IMR-90 (cell line): ENCODE data around the gene KAZN. TPM values are rescaled to one million over a fixed set of nuclear protein-coding genes. Genes with fewer than 3 reads are reported as not detected.

ENCODE experiments used
- ATAC-seq: fragments of 200-7000 bp; cut with Tn5 transposase; 2 replicates; pipeline ENCODE4 v1.9.1; 2020; ENCODE audit warnings: low read depth, mild to moderate bottlenecking, moderate library complexity
- BruUV-seq: library from RNA; stranded (reverse); fragments of 400-500 nt; replicated peaks from 2 replicates; lab custom pipeline; 2021; lab: Mats Ljungman, UMichigan
- CTCF ChIA-PET: fragments of 300-600 bp; formaldehyde crosslinking; extraction: SDS; loops from one replicate; lab custom pipeline; 2021; ENCODE audit warnings: antibody characterized with exemption; lab: Yijun Ruan, JAX
- POLR2A ChIA-PET: fragments of 300-600 bp; sonication (Branson Sonifier 250); formaldehyde crosslinking; loops from one replicate; lab custom pipeline; 2022; ENCODE audit warnings: antibody characterized with exemption; ENCODE audit not compliant: unreplicated experiment; lab: Charles Lee
- DNase-seq: peaks from one replicate; pipeline ENCODE4 v3.0.0; 2013
- H2AFZ ChIP-seq: replicated peaks from 2 replicates; pipeline ENCODE3; 2013; ENCODE audit warnings: low read length, mild to moderate bottlenecking; ENCODE audit not compliant: poor library complexity
- H2AK5ac ChIP-seq: 2 replicates; pipeline ENCODE4 v1.6.1; 2013; ENCODE audit warnings: low read depth, low read length, inconsistent platforms
- H2AK9ac ChIP-seq: replicated peaks from 2 replicates; pipeline ENCODE3; 2013; ENCODE audit warnings: mild to moderate bottlenecking, low read depth, low read length, moderate library complexity; ENCODE audit not compliant: poor library complexity
- H2BK120ac ChIP-seq: 2 replicates; pipeline ENCODE4 v1.6.1; 2013; ENCODE audit warnings: low read depth, low read length, inconsistent platforms
- H2BK15ac ChIP-seq: 3 replicates; pipeline ENCODE4 v1.6.1; 2013; ENCODE audit warnings: low read depth, low read length, inconsistent platforms
- H2BK20ac ChIP-seq: 2 replicates; pipeline ENCODE4 v1.6.1; 2013; ENCODE audit warnings: low read depth, mild to moderate bottlenecking, inconsistent platforms, low read length, moderate library complexity
- H2BK5ac ChIP-seq: 2 replicates; pipeline ENCODE4 v1.6.1; 2013; ENCODE audit warnings: mild to moderate bottlenecking, low read depth, low read length, inconsistent platforms; ENCODE audit not compliant: poor library complexity, severe bottlenecking
- H3K14ac ChIP-seq: replicated peaks from 2 replicates; pipeline ENCODE4 v1.6.1; 2013; ENCODE audit warnings: low read depth, low read length, inconsistent platforms
- H3K18ac ChIP-seq: 2 replicates; pipeline ENCODE4 v1.6.1; 2013; ENCODE audit warnings: low read depth, low read length, control low read depth
- H3K23ac ChIP-seq: 2 replicates; pipeline ENCODE4 v1.6.1; 2013; ENCODE audit warnings: low read depth, low read length, inconsistent platforms
- H3K27ac ChIP-seq: 2 replicates; pipeline ENCODE4 v1.5.1; 2013; ENCODE audit warnings: mild to moderate bottlenecking, control low read depth, low read length; ENCODE audit not compliant: insufficient read depth
- H3K27me3 ChIP-seq: 2 replicates; pipeline ENCODE4 v1.6.1; 2013; ENCODE audit warnings: low read length; ENCODE audit not compliant: control insufficient read depth, insufficient read depth
- H3K36me3 ChIP-seq: 2 replicates; pipeline ENCODE4 v1.6.1; 2013; ENCODE audit warnings: low read length, mixed read lengths; ENCODE audit not compliant: control insufficient read depth, insufficient read depth
- H3K4ac ChIP-seq: 2 replicates; pipeline ENCODE4 v1.6.1; 2013; ENCODE audit warnings: low read depth, low read length, inconsistent platforms
- H3K4me1 ChIP-seq: 2 replicates; pipeline ENCODE4 v1.6.1; 2013; ENCODE audit warnings: low read length, mixed read lengths; ENCODE audit not compliant: control insufficient read depth, insufficient read depth
- H3K4me2 ChIP-seq: 2 replicates; pipeline ENCODE4 v1.6.1; 2013; ENCODE audit warnings: low read depth, mild to moderate bottlenecking, control low read depth, low read length, moderate library complexity
- H3K4me3 ChIP-seq: 2 replicates; pipeline ENCODE4 v1.5.1; 2013; ENCODE audit warnings: low read depth, mild to moderate bottlenecking, control low read depth, low read length, moderate library complexity; ENCODE audit not compliant: insufficient read depth
- H3K56ac ChIP-seq: 2 replicates; pipeline ENCODE4 v1.6.1; 2013; ENCODE audit warnings: low read length, inconsistent platforms; ENCODE audit not compliant: insufficient read depth; ENCODE audit errors: extremely low read depth
- H3K79me1 ChIP-seq, 2 experiments: 2 replicates each; pipeline ENCODE4 v1.6.1; 2013; ENCODE audit warnings: low read length in 2 of 2, inconsistent platforms in 1 of 2, low read depth in 1 of 2
- H3K9ac ChIP-seq: 2 replicates; pipeline ENCODE4 v1.6.1; 2013; ENCODE audit warnings: low read depth, low read length, control low read depth
- H3K9me1 ChIP-seq: 2 replicates; pipeline ENCODE4 v1.6.1; 2013; ENCODE audit warnings: low read length, inconsistent platforms; ENCODE audit not compliant: insufficient read depth
- H3K9me3 ChIP-seq: 2 replicates; pipeline ENCODE4 v1.6.1; 2013; ENCODE audit warnings: low read length; ENCODE audit not compliant: control insufficient read depth, insufficient read depth
- H4K20me1 ChIP-seq: 2 replicates; pipeline ENCODE4 v1.6.1; 2013; ENCODE audit warnings: low read length, inconsistent platforms; ENCODE audit not compliant: insufficient read depth
- H4K5ac ChIP-seq: 2 replicates; pipeline ENCODE4 v1.6.1; 2013; ENCODE audit warnings: mild to moderate bottlenecking, low read depth, low read length, control low read depth
- H4K8ac ChIP-seq, 2 experiments: 2 replicates each; pipeline ENCODE4 v1.6.1; 2013; ENCODE audit warnings: low read depth in 2 of 2, low read length in 2 of 2, control low read depth in 1 of 2, inconsistent platforms in 1 of 2
- H4K91ac ChIP-seq: 2 replicates; pipeline ENCODE4 v1.6.1; 2013; ENCODE audit warnings: low read depth, low read length, inconsistent platforms; ENCODE audit not compliant: insufficient read depth
- FOS ChIP-seq: fragments of 150-350 bp; IDR thresholded peaks from 2 replicates; pipeline ENCODE4 v1.6.1; 2016; ENCODE audit warnings: low read depth, low read length
- MAFK ChIP-seq: IDR thresholded peaks from 2 replicates; pipeline ENCODE4 v1.6.1; 2012; ENCODE audit warnings: low read depth, low read length, improper control_type of control experiment
- WGBS, 2 experiments: methylation state at CpG; one replicate each; pipeline versions ENCODE4 v1.1.5 to v1.1.7; 2013; ENCODE audit warnings: missing lambda C conversion rate in 2 of 2; ENCODE audit not compliant: insufficient read length in 1 of 2; ENCODE audit errors: extremely low coverage in 2 of 2; 5-methylcytosine and 5-hydroxymethylcytosine counted together
- dilution Hi-C: fragments of 300-500 bp; cut with HindIII; formaldehyde crosslinking; loops from one replicate; pipeline ENCODE4 v1.14.3; 2018; ENCODE audit warnings: low sequenced_read_pairs; ENCODE audit not compliant: unreplicated experiment
- in situ Hi-C: fragments of 300-500 bp; cut with MboI; formaldehyde crosslinking; loops from 3 replicates; pipeline ENCODE4 v1.14.3; 2019; ENCODE audit warnings: low sequenced_read_pairs, inconsistent platforms, mixed read lengths
- intact Hi-C: fragments of 100-400 bp; cut with micrococcal nuclease; formaldehyde crosslinking; loops from 2 replicates; pipeline ENCODE4 v1.10.0; 2022
- polyA plus RNA-seq, 3 experiments: library from polyadenylated mRNA; depleted of rRNA; stranded (reverse); fragments of >200 nt; gene quantifications; 2 replicates each; pipeline ENCODE4 v1.2.3, GENCODE V29; 2012; ENCODE audit warnings: low replicate concordance in 1 of 3
- total RNA-seq: library from RNA; depleted of rRNA; stranded (reverse); fragments of >200 nt; gene quantifications from 2 replicates; pipeline ENCODE4 v1.2.3, GENCODE V29; 2012

The KAZN gene
- total and polyA plus RNA-seq, 2 of the 4 experiments (the other 2 are of a cell fraction): 5.2 to 10.5 TPM

DNA sequence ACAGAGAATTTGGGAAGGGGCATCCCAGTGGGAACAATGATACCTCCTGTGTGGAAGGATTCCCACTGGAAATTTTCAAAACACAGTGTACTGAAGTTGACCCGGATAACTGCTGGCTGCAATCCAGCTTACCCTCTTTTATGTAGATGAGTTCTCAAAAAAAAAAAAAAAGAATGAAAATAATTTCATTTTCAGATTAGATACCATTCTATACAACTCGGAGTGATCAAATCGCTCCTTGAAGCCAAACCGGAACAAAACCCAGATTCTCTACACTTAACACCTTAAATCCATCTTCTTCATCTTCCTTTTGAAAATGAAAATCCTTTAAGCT lies 69.1 kb downstream of the KAZN start:
- Histone ChIP-seq H3K9me1 (no peaks in the 10 kb centered on the region), H4K91ac (no peak overlapping the region), H4K8ac (no peak overlapping the region), H3K36me3 (no peaks in the 10 kb centered on the region), H2BK5ac (no peak overlapping the region), H2BK20ac (no peak overlapping the region), H2AK9ac (no peak overlapping the region), H3K79me1 (no peaks in the 10 kb centered on the region), H2BK120ac (no peak overlapping the region), H4K20me1 (no peaks in the 10 kb centered on the region), H4K5ac (no peak overlapping the region), H3K27me3 (no peaks in the 10 kb centered on the region), H3K56ac (no peak overlapping the region), H3K4me1 (no peaks in the 10 kb centered on the region), H3K14ac (no peak overlapping the region), H3K27ac (no peak overlapping the region), H3K9ac (no peak overlapping the region), H2AFZ (no peak overlapping the region), H3K4ac (no peak overlapping the region), H2BK15ac (no peak overlapping the region), H2AK5ac (no peak overlapping the region), H3K18ac (no peak overlapping the region), H3K9me3 (0 out of 2 replicates have a peak, but pooled peaks cover 2% of the 10 kb centered on the region), H3K4me3 (no peak overlapping the region), H3K4me2 (no peak overlapping the region), H3K23ac (no peak overlapping the region)
- TF ChIP-seq FOS (no peak), MAFK (no peak)
- intact Hi-C loops (no loop called here), in situ Hi-C loops (no loop called here), dilution Hi-C loops (no loop called here)
- ATAC-seq: no peak
- CTCF ChIA-PET: no interaction called here
- POLR2A ChIA-PET: no interaction called here
- no CpG with 5 or more reads among the region's 4 CpGs for whole genome bisulfite sequencing, 2 experiments
- BruUV-seq: no TSS peak
- DNase-seq: no peak
